Stimulated activated CD4-positive, alpha-beta T cell treated with anti-CD3 and anti-CD28 coated beads, Interleukin-1b, Interleukin-23, amount 100 ng/mL, for 48 hours (primary cell): ENCODE results near the gene LIMCH1.
A peak's percentile ranks its signal among the peaks of the same experiment; 100 is the strongest.
"Not testable (repeated sequence)": the region's sequence is repeated elsewhere in the genome, so short reads cannot be mapped to it uniquely, and the experiment has no call there.

ENCODE experiments used
- DNase-seq: peaks from one replicate; pipeline ENCODE4 v3.0.0-alpha.2; 2020

Gene LIMCH1

GRCh38 chr4:41646862-41647261, 108.9 kb downstream of the LIMCH1 start:
- no peak for DNase-seq

DNA sequence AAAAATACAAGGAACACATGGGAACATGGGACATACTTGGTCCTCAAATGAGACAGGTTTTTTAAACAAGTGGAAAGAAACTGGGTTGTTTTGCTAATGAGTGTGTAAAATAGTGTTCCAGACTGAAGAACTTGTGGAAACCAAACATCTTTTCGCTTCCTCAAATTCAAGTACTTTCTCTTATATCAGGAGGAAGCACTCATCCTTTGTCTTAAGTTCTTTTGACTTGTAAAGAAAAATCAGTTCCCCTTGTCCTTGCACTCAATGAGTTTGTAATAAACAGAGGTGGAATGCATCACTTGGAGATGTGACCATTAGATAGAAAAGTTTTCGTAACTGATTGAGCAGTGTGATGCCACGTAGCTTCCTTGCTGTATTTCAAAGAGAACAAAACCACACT, 109.4 kb downstream of the LIMCH1 start:
- DNase-seq, result no peak

DNA sequence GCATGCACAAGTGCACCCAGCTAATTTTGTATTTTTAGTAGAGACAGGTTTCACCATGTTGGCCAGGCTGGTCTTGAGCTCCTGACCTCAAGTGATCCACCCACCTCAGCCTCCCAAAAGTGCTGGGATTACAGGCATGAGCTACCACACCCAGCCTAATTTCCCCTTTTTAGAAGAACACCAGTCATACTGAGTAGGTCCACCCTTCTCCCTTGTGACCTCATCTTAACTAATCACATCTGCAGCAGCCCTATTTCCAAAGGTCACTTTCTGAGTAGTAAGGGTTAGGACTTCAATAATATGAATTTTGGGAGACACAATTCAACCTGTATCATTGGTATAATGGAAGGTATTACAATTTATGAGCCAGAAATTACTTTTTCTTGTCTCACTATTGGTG, 113.2 kb downstream of the LIMCH1 start:
- DNase-seq, result not testable (repeated sequence)

- DNase-seq, result no peak
Observed at GRCh38 chr4:41652971-41653370, 115.0 kb downstream of the LIMCH1 start.

- DNase-seq, result no peak
Observed at GRCh38 chr4:41653523-41653922, 115.6 kb downstream of the LIMCH1 start.

DNA sequence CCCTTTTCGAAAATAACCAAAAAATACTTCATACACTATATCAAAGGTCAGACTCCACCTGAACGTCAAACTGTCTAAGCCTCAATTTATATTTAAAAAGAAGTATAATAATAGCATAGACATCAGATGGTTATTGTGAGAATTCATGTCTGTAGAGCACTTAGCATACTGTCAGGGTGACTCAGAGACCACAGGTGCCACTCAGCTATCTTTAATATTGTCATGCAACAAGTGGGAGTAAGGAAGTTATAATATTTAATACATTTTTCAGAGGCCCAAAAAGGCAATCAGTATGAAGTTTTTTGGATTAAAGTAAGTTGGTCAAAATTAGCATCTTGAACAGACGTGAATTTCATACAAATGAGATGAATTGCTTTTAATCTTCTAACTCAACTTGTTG, 117.2 kb downstream of the LIMCH1 start:
- DNase-seq, result no peak

GRCh38 chr4:41656106-41656505, 118.1 kb downstream of the LIMCH1 start:
- no peak for DNase-seq

GRCh38 chr4:41656572-41657520, 118.9 kb downstream of the LIMCH1 start:
- DNase-seq, result no peak

- DNase-seq, result no peak
Observed at GRCh38 chr4:41657561-41657960, 119.6 kb downstream of the LIMCH1 start.

GRCh38 chr4:41658163-41658562, 120.2 kb downstream of the LIMCH1 start:
- no peak for DNase-seq

GRCh38 chr4:41660352-41660751, 122.4 kb downstream of the LIMCH1 start:
- DNase-seq, result no peak

DNA sequence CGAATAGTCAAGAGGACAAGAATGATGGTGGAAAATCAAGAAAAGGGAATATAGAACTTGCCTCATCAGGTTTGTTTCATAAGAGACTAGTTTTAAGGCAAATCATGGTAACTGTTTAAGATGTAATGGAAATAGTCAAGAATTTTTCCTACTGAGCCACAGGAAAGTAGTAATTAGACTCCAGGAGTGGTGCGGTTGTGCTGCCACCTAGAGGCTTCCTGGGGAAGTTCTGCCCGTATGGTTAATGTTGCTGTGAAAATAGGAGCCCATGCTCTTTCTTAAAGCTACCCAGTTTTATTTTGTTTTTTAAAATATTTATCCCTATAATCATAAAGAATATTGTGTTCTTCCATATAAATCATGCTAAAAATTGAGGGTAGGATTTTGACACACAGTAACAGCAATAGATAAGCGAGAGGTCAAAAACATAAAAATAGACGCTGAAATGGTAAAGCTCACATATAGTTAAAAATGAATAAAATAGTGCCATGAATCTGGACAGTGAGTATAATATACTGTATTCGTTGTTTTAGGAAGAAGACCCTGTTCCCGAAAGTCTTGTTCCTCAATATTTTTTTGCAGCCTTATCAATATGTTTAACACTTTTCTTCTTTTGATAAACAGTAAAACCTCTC, 123.6 kb downstream of the LIMCH1 start:
- DNase-seq, result peak; percentile 39

- DNase-seq, result no peak
Observed at GRCh38 chr4:41665636-41666207, 127.8 kb downstream of the LIMCH1 start.

GRCh38 chr4:41668024-41668423, 130.1 kb downstream of the LIMCH1 start:
- no peak for DNase-seq

GRCh38 chr4:41670530-41670929, 132.6 kb downstream of the LIMCH1 start:
- no peak for DNase-seq

- DNase-seq, result no peak
Observed at GRCh38 chr4:41670982-41671381, 133.0 kb downstream of the LIMCH1 start.

DNA sequence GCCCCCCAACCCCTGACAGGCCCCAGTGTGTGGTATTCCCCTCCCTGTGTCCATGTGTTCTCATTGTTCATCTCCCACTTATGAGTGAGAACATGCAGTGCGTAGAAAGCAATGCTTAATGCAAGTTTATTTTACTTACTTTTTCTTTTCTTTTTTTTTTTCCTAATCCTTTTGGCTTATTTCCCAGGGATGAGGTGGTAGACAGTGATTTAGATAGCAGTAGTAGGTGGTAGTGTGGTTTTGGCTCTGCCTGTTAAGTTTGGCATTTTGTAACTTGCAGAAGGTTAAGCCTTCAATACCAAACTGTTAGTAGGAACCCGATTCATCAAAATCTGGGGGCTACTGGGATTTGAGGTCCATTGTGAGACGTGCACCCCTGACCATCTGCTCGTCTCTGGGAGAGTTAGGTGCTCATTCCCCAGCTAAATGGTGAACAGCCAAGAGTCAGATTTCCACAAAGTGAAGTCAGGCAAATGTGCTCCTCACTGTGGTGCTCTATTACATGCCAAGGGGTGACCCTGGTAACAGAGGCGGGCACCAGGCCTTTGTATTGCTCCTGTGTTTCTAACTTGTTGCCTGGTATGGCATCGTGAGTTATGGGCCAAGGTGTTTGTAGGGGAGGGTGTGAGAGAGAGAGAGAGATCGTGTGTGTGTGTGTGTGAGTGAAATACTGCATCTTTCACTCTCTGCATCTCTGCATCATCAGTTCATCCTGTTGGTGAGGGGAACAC, 140.3 kb downstream of the LIMCH1 start:
- no peak for DNase-seq

DNA sequence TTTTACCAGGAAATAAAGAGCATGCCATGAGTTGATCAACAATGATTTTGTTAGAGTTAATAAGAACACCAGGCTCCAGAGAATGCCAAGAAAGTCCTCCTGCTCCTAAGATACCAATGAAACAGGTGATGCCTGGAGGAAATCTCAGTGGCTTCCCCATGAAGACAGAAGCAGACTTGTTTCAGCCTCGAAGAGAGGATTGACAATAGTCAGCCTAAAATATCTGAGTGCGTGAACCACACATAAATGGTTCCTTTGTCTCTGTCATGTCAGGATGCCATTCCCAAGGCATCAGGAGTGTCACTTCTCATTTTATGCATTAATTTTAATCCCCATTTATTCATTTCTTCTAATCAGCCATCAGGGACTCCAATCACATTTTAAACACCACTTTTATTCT, 141.0 kb downstream of the LIMCH1 start:
- DNase-seq, result no peak

GRCh38 chr4:41679991-41680390, 142.0 kb downstream of the LIMCH1 start:
- no peak for DNase-seq

DNA sequence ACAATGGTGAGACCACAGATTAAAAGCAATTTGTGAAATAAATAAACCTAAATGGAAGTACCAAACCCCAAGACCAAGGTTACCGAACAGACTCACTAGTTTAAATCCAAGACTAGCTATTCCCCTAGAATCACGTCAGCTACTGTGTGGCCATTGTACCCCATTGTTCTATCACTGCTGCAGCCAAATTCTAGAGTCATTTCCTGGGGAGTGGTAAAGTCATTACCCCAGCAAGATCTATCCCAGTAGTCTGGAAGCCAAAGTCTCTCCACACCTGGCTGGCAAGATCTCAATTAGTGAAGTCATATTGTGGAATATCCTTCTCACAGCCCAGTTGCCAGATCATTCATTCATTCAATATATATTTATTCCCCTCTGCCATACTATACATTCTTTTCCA, 143.1 kb downstream of the LIMCH1 start:
- DNase-seq, result no peak

DNA sequence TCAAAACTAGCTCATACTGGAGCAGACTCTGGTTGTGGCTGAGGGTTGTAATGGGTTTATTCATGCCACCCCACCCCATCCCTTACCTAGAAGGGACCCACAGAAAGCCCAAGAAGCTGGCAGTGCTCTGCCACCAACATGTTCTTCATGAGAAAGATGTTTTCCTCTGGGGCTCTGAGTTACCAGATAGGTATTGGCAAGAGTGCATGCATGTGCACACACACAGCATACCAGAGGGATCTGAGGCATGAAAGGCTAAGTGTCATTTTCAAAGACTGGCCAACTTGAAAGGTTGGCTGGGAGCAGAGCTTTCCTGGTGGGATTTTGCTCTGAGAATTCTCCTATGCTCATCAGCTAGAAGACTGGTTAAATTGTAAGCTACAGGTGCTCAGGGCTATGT, 145.4 kb downstream of the LIMCH1 start:
- DNase-seq, result no peak

GRCh38 chr4:41686893-41687292, 148.9 kb downstream of the LIMCH1 start:
- no peak for DNase-seq

DNA sequence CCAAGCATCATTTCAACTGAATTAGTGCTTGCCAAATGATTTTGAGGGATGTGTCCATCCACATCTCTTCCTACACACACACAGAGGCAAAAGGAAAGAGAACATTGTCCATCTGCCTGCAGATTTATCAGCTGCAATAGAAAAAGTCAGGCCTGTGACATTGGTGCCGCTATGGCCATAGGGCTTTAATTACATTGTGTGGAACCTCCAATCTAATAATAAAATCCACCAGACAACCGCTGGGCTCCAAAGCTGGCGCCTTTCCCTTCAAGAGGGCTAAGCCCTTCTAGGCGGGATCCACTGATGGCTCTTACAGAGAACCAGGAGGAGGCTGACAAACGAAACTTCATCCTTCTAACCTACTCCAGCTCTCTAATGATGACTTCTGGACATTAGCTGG, 150.0 kb downstream of the LIMCH1 start:
- DNase-seq, result no peak
